Measurements from ENCODE around the gene NSMF. TPM values are rescaled to one million over a fixed set of nuclear protein-coding genes. Genes with fewer than 3 reads are reported as not detected.
A peak's percentile ranks its signal among the peaks of the same experiment; 100 is the strongest.

Gene NSMF
- total and polyA plus RNA-seq, 10 of the 15 experiments (the other 5 are each of a cell fraction or from before 2014, with no cell fraction given) = 0.13 to 44.3 (median 13.4) TPM

GRCh38 chr9:137422604-137423513, 36.3 kb downstream of the NSMF start, which contains the start of the genes EXD3 and NOXA1 (continued):
- peak; percentile 64 to 82 (median 73); a peak in 5 of 6 replicates for TF ChIP-seq CTCF (IDR thresholded peaks at IDR 0.05 in 2 of 3, conservative IDR thresholded peaks at IDR 0.05 in 1 of 3; ENCODE audit: control insufficient read depth in 2 of 3, extremely low read depth in 1 of 3, insufficient read depth in 1 of 3, low read depth in 3 of 3, low read length in 3 of 3)
- peak; percentile 58; the same call in 1 of the 2 replicates for TF ChIP-seq HSF1 (IDR thresholded peaks at IDR 0.05; ENCODE audit: low read depth, low read length)
- TF ChIP-seq SIX5 (IDR thresholded peaks at IDR 0.05; ENCODE audit: low read depth, low read length, severe bottlenecking) = peak; percentile 68
- no peak for TF ChIP-seq EZH2 (IDR thresholded peaks at IDR 0.05; ENCODE audit: borderline replicate concordance, control insufficient read depth, low read depth, low read length)
- 0 out of 2 replicates have a peak, but pooled peaks have one; percentile 33 for TF ChIP-seq JUND (IDR thresholded peaks at IDR 0.05; ENCODE audit: low read depth, low read length)
- TF ChIP-seq SUZ12 (IDR thresholded peaks at IDR 0.05; ENCODE audit: unreplicated experiment) = no peak
- peak; percentile 96; the same call in 1 of the 2 replicates for TF ChIP-seq RB1 (IDR thresholded peaks at IDR 0.05; ENCODE audit: borderline replicate concordance)
- no peak for TF ChIP-seq MYB (IDR thresholded peaks at IDR 0.05; ENCODE audit: borderline replicate concordance, low read depth, low read length)
- TF ChIP-seq BACH1 (IDR thresholded peaks at IDR 0.05; ENCODE audit: borderline replicate concordance) = peak; percentile 88
- TF ChIP-seq PAX8 (IDR thresholded peaks at IDR 0.05) = no peak
- peak; percentile 79 for TF ChIP-seq ZNF592 (IDR thresholded peaks at IDR 0.05)
- TF ChIP-seq ELK1 (IDR thresholded peaks at IDR 0.05; ENCODE audit: low read depth, low read length) = peak; percentile 85
- TF ChIP-seq NFYB (IDR thresholded peaks at IDR 0.05; ENCODE audit: insufficient read depth, low read depth, low read length) = no peak
- no peak for TF ChIP-seq PBX3 (IDR thresholded peaks at IDR 0.05; ENCODE audit: insufficient replicate concordance, low read depth, low read length)
- peak; percentile 78; the same call in 1 of the 2 replicates for TF ChIP-seq TCF12 (IDR thresholded peaks at IDR 0.05; ENCODE audit: low read depth, low read length)
- TF ChIP-seq NR2C1 (IDR thresholded peaks at IDR 0.05) = peak; percentile 67
- no peak for TF ChIP-seq CHD4 (IDR thresholded peaks at IDR 0.05)
- no peak for TF ChIP-seq RAD51 (IDR thresholded peaks at IDR 0.05)
